ENCODE measurements around the gene TNFAIP2.
"Not testable (repeated sequence)": the region's sequence is repeated elsewhere in the genome, so short reads cannot be mapped to it uniquely, and the experiment has no call there.

Gene TNFAIP2

GRCh38 chr14:103158688-103159087, 35.4 kb downstream of the TNFAIP2 start:
- no peak for DNase-seq

DNA sequence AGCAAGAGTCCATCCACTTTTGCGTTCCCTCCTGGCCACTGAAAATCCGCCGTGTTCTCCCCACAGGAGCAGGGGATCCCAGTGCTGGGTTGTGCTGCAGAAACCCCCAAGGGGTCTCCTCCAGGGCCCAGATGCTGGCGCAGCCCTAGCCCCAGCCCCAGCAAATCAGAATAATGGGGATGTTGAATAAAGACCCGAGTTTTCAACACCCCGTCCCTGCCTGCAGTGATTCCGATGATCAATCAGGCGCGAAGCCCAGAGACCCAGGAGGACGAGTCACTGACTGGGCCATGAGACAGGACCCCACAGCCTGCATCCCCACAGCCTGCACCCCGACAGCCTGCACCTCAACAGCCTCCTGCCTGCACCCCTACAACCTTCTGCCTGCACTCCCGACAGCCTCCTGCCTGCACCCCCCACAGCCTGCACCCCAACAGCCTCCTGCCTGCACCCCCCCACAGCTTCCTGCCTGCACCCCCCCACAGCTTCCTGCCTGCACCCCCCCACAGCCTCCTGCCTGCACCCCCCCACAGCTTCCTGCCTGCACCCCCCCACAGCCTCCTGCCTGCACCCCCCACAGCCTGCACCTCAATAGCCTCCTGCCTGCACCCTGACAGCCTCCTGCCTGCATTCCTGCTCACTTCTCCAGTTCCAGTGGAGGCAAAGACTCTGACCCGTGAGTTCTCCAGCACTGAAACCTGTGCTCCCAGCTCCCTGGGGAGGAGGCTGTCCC, 37.2 kb downstream of the TNFAIP2 start:
- DNase-seq, result no peak

GRCh38 chr14:103161054-103161397, 37.8 kb downstream of the TNFAIP2 start:
- no peak for DNase-seq

GRCh38 chr14:103163199-103163598, 39.9 kb downstream of the TNFAIP2 start:
- no peak for DNase-seq

DNA sequence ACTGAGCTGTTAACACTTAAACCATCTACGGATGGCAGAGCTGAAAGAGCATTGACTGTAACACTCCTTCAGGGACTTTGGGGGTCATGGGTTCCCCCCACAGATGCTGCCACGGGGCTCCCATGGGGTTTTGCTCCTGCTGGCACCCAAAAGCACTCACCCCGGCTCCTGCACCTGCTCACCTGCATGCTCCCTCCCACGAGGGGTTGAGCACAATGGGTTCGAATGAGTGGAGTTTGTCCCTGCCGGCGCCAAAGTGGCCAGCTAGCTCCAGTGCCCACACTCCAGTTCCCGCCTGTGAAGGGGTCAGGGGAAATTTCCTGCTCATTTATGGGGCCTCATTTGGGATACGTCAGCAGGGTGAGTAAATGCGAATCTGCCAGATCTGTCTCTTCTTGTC, 40.7 kb downstream of the TNFAIP2 start:
- no peak for DNase-seq

DNA sequence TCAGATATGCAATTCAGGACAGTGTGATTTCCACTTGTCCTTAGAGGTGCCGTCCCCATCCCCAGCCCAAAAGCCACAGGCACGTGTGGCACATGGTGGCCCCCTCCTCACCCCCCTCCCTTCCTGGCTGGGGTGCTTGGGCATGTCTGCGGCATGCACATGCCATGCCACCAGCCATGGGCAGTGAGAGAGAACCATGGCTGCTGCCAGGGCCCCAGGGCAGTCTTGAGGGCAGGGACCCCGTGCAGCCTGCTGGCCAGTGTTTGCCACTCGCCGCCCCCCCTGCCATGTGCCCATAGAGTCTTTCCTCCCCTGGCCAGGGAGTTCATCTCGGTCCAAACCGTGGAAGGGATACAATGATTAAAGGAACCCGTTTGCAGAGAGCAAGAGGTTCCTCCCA, 41.5 kb downstream of the TNFAIP2 start:
- no peak for DNase-seq

DNA sequence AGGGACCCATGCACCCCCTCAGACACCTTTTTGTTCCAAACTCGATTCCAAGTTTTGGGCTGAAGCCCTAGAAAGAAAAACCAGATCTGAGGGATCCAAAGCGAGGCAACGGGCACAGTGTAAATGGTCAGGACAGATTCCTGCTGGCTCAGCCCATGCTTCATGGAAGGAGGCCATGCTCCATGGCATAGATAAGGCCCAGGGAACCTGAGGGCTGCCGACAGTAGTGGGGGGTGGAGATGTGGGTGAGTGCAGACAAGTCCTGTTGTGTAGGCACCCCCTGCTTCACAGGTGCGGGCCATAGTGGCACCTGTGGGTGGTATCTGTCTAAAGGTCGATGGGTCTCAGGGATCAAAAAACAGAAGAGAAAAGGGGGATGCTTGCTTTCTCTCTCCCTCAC, 42.1 kb downstream of the TNFAIP2 start:
- no peak for DNase-seq

DNA sequence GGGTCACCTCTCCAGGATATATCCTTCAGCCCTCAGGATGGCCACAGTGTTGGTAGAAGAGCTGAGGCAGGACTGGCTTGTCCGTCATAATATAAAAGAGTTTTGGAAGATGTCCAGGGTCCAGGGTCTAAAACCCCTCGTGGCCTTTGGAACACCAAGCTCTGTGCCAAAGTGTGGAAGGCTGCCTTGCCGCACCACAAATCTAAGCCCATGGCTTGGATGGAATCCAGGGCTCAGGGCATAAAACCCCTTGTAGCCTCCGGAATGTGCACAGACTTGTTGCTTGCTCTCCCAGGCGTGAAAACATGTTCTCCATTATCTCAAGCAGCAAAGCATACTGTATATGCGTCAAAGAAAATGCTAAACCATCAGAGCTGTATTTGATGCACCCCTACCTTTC, 46.7 kb downstream of the TNFAIP2 start:
- DNase-seq, result no peak

DNA sequence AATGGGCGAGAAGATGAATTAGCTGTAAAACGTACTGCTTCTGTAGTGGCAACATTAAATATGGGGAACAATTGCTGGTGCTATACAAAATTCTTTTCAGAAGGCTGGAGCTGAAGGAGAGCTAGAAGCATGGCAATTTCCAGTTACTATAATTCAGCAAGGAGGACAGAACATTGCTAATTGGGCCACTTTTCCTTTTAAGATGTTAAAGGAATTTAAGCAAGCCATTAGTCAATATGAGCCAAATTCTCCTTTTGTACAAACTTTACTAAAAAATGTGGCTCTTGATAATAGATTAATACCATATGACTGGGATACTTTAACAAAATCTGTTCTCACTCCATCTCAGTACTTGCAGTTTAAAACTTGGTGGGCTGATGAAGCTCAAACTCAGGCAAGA, 47.9 kb downstream of the TNFAIP2 start:
- DNase-seq, result not testable (repeated sequence)

GRCh38 chr14:103172921-103173320, 49.7 kb downstream of the TNFAIP2 start:
- no peak for DNase-seq

- not testable (repeated sequence) for DNase-seq
Measured at GRCh38 chr14:103173887-103174286, 50.6 kb downstream of the TNFAIP2 start.

- not testable (repeated sequence) for DNase-seq
Measured at GRCh38 chr14:103176176-103176575, 52.9 kb downstream of the TNFAIP2 start.

- no peak for DNase-seq
Measured at GRCh38 chr14:103177376-103177775, 54.1 kb downstream of the TNFAIP2 start.

- no peak for DNase-seq
Measured at GRCh38 chr14:103178521-103178920, 55.3 kb downstream of the TNFAIP2 start.

DNA sequence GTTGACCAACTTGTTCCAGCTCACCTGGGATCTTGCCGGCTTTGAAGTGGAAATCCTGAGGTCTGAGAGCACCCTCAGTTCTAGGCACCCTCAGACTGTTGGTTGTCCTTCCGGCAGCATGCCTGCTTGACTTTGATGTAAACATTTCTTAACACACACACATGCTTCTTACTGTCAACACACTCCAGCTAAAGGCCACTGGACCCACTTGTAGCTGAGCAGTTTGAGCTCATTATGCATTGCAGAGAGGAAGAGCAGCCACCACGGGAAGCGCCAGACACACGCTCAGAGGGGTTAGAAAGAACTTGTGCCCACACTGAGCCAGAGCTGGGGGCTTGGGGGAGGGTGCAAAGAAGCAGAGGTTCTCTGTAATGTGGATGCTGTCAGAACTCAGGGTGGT, 55.8 kb downstream of the TNFAIP2 start:
- DNase-seq, result no peak

DNA sequence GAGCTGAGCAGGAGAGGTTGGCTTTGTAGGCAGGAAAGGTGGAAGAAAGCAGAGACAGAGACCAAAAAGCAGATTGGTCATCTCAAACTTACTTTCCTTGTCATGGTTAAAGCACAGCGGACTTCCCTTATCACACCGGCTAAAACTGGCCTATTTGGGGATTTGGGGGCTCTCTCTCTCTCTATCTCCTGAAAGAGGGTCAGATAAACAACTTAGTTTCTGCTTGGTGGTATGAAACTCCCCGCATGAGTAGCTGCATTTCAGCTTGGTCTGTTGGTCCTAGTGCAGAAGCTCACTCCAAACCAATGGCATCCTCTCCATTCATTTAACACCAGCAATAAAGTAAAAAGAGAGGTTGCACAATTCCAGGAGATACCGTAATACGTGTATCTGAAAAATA, 57.1 kb downstream of the TNFAIP2 start:
- no peak for DNase-seq

- no peak for DNase-seq
Measured at GRCh38 chr14:103184046-103184445, 60.8 kb downstream of the TNFAIP2 start.

GRCh38 chr14:103185051-103186029, 62.1 kb downstream of the TNFAIP2 start:
- peak; percentile 7 for DNase-seq

GRCh38 chr14:103186241-103186822, 63.1 kb downstream of the TNFAIP2 start:
- no peak for DNase-seq
